Measurements from ENCODE around the gene DMRTA2. TPM values are rescaled to one million over a fixed set of nuclear protein-coding genes. Genes with fewer than 3 reads are reported as not detected.

Gene DMRTA2
- total RNA-seq, 1 donor: 0.18 TPM

GRCh38 chr1:50378770-50379169, 44.5 kb downstream of the DMRTA2 start:
- no peak for DNase-seq (ENCODE audit: low read depth)
- TF ChIP-seq, protein P1, sequence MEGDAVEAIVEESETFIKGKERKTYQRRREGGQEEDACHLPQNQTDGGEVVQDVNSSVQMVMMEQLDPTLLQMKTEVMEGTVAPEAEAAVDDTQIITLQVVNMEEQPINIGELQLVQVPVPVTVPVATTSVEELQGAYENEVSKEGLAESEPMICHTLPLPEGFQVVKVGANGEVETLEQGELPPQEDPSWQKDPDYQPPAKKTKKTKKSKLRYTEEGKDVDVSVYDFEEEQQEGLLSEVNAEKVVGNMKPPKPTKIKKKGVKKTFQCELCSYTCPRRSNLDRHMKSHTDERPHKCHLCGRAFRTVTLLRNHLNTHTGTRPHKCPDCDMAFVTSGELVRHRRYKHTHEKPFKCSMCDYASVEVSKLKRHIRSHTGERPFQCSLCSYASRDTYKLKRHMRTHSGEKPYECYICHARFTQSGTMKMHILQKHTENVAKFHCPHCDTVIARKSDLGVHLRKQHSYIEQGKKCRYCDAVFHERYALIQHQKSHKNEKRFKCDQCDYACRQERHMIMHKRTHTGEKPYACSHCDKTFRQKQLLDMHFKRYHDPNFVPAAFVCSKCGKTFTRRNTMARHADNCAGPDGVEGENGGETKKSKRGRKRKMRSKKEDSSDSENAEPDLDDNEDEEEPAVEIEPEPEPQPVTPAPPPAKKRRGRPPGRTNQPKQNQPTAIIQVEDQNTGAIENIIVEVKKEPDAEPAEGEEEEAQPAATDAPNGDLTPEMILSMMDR (IDR thresholded peaks at IDR 0.05; ENCODE audit: insufficient read depth, low read length): no peak
- no peak overlapping the region for H3K4me3 ChIP-seq (ENCODE audit: low read depth, low read length)

GRCh38 chr1:50373532-50373931, 49.7 kb downstream of the DMRTA2 start:
- no peak overlapping the region for H3K4me3 ChIP-seq (ENCODE audit: low read depth, low read length)
- DNase-seq (ENCODE audit: low read depth): no peak
- TF ChIP-seq, protein P1 (IDR thresholded peaks at IDR 0.05; ENCODE audit: insufficient read depth, low read length): no peak

- no peak overlapping the region for H3K4me3 ChIP-seq (ENCODE audit: low read depth, low read length)
- TF ChIP-seq, protein P1 (IDR thresholded peaks at IDR 0.05; ENCODE audit: insufficient read depth, low read length): no peak
- DNase-seq (ENCODE audit: low read depth): no peak
Measured at GRCh38 chr1:50371749-50372148, 51.5 kb downstream of the DMRTA2 start.

DNA sequence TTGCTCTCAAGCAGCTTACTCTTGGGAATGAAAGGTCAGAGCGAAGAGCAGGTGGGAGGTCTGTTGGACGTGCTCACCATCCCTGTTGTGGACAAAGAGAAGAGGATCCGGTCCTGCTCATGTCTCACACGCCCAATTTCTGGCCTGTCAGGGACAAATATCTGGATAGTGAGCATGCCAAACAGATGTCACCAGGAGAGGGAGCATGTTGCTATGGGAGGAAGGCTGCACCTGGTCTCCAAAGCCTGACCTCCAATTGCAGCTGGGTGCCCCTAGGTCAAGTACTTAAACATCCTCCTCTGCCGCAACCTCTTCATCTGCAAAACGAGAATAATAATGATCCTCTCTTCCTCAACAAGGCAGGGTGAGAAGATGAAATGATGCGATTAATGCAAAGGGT, 53.4 kb downstream of the DMRTA2 start:
- no peak for DNase-seq (ENCODE audit: low read depth)
- TF ChIP-seq, protein P1 (IDR thresholded peaks at IDR 0.05; ENCODE audit: insufficient read depth, low read length): peak; percentile 3

DNA sequence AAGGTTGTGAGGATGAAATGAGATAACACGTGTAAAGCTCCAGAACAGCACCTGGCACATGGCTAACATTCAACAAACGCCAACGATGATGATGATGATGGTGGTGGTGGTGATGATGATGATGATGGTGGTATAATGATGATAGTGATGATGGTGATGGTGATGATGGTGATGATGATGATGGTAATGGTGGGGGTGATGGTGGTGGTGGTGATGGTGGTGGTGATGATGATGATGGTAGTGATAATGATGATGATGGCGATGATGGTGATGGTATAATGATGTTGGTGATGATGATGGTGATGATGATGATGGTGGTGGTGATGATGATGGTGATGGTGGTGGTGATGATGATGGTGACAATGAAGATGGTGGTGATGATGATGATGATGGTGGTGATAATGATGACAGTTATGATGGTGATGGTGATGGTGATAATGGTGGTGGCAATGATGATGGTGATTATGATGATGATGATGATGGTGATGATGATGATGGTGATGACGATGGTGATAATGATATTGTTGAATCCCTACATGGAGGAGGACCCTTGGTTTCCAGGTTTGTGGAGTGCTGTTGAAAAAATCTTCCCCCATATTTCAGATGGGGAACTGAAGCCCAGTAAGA, 54.1 kb downstream of the DMRTA2 start:
- TF ChIP-seq, protein P1 (IDR thresholded peaks at IDR 0.05; ENCODE audit: insufficient read depth, low read length): no peak
- H3K4me3 ChIP-seq (ENCODE audit: low read depth, low read length): no peak overlapping the region
- no peak for DNase-seq (ENCODE audit: low read depth)

More for the DNA sequence above, 53.4 kb downstream of the DMRTA2 start:
- no peak overlapping the region for H3K4me3 ChIP-seq (ENCODE audit: low read depth, low read length)

DNA sequence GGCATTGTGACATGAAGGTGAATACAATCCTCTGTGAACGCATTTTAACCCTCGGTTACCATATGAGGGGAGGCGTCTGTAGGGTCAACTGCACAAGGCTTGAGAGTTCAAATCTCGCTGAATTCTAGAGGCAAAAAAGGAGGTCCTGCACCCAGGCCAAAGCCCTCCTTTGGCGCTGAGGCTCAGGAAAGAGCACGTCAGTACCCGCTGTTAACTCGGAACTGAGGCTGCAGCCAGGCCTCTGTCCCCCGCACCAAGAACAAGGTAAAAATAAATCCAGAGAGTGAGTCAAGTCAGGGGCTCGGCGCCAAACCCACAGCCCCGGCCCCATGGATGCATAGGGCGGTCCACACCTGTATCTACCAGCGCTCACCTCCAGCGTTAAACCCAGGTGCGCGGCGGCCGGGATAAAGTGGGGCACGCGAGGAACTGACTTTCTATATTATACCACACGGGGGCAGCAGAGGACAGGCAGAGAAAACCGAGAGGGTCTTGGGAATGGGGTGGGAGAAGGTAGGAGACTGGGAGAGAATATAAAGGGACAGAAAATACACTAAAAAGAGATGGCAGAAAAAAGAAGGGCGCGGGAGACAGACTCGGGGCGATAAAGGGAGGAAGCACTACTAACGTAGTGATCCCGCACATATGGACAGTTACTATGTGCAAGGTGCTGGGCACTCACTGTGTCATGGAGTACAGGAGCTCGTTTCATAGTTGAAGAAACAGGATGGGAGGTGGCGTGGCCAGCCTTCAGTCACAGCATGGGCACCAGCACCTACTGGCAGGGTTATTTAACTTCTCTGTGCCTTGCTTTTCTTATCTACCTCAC, 54.9 kb downstream of the DMRTA2 start:
- peak; percentile 18 for DNase-seq (ENCODE audit: low read depth)
- TF ChIP-seq, protein P1 (IDR thresholded peaks at IDR 0.05; ENCODE audit: insufficient read depth, low read length): peak; percentile 74
- H3K4me3 ChIP-seq (ENCODE audit: low read depth, low read length): peak overlapping the region; percentile 43
